ENCODE measurements around the gene IPPK. TPM values are rescaled to one million over a fixed set of nuclear protein-coding genes. Genes with fewer than 3 reads are reported as not detected.
A peak's percentile ranks its signal among the peaks of the same experiment; 100 is the strongest.
"Not testable (repeated sequence)": the region's sequence is repeated elsewhere in the genome, so short reads cannot be mapped to it uniquely, and the experiment has no call there.

IPPK gene
- total RNA-seq, 4 donors from 2014 or later: 10.0 to 26.2 (median 12.5) TPM

DNA sequence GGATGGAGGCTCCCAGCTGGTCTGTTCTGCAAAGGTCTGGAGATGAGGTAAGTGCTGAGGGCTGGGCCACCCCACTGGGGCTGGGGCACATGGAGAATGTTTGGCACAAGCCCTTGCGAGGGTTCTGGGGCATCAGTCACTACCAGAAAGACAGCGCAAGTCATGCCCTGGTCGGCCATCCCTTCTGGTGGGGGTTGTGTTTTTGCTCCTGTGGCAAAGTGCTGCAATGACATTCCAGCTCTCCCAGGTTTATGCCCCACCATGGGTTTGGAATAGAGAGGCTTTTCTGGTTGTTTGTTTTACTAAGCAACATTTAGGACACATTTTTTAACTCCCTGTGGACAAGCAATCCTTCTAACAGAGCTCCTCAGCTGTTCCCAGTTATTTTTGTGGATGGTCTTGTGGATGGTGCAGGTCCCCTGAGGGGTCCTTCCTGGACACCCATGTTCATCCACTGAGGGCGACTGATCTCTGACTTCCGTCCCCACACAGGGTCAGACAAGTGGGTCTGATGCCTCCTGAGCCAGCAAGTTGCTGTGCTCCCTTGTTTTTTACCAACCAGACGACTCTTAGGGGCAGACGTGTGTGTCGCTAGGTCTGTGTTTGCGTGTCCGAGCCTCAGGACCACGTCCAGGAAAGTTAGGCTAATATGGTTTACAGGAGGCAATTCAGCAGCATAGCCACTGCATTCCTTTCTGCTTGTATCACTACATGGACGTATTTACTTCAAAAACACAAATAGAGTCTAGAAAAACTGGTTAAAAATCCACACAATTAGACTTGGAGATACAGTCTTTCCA, 69.3 kb downstream of the IPPK start:
- ATAC-seq (ENCODE audit: low FRiP score): peak; percentile 46
- no peak for DNase-seq (ENCODE audit: low spot score)
- TF ChIP-seq, protein P1, sequence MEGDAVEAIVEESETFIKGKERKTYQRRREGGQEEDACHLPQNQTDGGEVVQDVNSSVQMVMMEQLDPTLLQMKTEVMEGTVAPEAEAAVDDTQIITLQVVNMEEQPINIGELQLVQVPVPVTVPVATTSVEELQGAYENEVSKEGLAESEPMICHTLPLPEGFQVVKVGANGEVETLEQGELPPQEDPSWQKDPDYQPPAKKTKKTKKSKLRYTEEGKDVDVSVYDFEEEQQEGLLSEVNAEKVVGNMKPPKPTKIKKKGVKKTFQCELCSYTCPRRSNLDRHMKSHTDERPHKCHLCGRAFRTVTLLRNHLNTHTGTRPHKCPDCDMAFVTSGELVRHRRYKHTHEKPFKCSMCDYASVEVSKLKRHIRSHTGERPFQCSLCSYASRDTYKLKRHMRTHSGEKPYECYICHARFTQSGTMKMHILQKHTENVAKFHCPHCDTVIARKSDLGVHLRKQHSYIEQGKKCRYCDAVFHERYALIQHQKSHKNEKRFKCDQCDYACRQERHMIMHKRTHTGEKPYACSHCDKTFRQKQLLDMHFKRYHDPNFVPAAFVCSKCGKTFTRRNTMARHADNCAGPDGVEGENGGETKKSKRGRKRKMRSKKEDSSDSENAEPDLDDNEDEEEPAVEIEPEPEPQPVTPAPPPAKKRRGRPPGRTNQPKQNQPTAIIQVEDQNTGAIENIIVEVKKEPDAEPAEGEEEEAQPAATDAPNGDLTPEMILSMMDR (IDR thresholded peaks at IDR 0.05): no peak

DNA sequence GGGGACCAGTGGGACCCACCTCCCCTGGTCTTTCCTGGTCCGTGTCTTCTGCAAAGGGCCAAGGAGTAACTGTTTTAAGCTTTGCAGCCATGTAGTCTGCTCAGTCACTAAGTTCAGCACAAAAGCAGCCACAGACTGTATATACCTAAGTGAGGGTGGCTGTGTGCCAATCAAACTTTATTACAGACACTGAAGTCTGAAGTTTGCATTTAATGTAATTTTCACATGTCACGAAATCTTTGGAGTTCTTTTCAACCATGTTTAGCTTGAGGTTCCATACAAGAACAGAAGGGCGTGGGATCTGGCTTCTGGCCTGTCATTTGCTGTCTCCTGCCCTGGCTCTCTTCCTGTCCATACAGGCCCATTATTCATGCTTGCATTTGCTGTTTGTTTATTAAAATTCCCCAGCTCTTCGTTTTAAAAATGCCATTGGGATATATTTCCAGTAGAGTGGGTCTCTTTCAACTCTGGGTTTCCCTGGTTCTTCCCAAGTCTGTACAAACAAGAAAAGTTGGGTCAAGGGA, 69.9 kb downstream of the IPPK start:
- DNase-seq (ENCODE audit: low spot score) (no peak), ATAC-seq (ENCODE audit: low FRiP score) (no peak)
- TF ChIP-seq, protein P1 (IDR thresholded peaks at IDR 0.05): no peak

DNA sequence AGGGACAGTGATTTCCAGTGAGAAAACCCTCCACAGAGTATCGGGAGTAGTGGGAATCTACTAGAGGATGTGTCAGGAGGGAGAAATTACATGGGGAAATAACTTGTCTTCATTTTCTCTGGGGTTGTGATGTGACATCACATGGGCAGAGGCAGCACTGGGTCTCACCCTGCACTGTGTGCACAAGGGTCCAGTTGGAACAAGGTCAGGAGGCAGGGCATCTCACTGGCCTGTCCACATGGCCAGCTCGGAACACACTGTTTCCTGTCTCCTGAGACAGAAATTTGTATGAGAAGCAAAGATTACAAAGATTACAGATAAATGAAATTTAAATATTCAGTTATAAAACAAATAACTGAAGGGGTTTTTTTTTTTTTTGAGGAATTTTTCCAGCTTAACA, 71.5 kb downstream of the IPPK start:
- DNase-seq (ENCODE audit: low spot score) (no peak), ATAC-seq (ENCODE audit: low FRiP score) (no peak)
- TF ChIP-seq, protein P1 (IDR thresholded peaks at IDR 0.05): no peak

DNA sequence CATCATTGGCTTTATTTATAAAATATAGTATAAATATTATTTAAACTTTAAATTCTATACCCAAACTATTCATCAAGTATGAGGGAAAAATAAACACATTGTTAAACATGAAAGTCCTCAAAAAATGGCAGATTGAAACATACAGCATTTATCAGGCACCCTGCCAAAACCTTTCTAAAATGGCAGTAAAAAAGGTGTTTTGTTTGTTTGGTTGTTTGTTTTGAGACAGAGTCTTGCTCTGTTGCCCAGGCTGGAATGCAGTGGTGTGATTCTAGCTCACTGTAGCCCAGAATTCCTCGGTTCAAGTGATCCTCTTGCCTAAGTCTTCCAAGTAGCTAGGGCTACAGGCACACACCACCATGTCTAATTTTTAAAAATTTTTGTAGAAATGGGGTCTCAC, 74.0 kb downstream of the IPPK start:
- TF ChIP-seq, protein P1 (IDR thresholded peaks at IDR 0.05): no peak
- no peak for DNase-seq (ENCODE audit: low spot score)
- no peak for ATAC-seq (ENCODE audit: low FRiP score)

DNA sequence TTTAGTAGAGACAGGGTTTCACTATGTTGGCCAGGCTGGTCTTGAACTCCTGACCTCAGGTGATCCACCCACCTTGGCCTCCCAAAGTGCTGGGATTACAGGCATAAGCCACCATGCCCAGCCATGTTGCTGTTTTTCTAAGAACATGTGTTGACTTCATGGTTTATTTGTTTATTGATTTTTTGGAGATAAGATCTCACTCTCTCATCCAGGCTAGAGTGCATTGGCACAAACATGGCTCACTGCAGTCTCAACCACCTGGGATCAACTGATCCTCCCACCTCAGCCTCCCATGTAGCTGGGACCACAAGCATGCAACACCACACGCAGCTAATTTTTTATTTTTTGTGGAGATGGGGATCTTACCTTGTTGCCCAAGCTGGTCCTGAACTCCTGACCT, 74.9 kb downstream of the IPPK start:
- not testable (repeated sequence) for DNase-seq (ENCODE audit: low spot score); ATAC-seq (ENCODE audit: low FRiP score)

DNA sequence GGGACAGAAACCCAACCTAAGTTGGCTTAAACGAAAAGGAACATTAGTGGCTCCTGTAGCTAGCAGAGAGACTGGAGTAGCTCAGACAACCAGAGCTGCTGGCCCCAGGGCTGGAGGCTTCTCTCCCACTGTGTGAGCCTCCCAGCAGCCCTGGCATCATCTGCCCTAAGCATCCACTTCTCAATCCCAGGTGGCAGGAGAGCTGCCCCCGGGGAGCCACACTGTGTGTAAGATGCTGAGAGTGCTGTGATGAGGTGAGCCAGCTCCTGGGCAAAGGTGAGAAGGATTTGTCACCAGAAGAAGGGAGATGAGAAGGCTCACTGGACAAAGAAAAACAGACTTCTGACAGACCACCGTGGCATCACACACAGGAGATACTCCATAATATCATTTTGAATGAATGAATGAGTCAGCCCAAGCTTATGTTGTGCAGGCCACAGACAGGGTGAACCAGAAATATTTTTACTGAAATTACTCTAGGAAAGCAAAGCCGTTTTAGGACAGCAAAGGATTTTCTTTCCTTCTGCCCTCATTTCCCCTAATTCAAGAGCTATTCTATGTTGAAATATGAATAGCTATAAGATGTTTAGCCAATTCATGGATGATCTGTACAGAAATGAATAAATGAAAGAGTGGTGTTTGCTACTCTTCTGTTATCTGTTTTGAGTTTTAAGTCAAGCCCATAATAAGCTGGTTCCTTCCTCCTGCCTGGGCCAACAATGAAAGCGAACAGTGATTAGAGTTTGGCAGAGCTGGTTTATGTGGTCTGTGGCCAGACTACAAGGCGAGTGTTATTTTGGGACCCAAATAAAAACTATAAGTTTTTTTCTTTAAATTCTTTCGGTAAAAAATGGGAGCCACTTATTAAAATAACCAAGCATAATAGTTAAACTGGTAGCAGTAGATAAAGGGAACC, 76.7 kb downstream of the IPPK start:
- ATAC-seq (ENCODE audit: low FRiP score): no peak
- TF ChIP-seq, protein P1 (IDR thresholded peaks at IDR 0.05): no peak
- no peak for DNase-seq (ENCODE audit: low spot score)

DNA sequence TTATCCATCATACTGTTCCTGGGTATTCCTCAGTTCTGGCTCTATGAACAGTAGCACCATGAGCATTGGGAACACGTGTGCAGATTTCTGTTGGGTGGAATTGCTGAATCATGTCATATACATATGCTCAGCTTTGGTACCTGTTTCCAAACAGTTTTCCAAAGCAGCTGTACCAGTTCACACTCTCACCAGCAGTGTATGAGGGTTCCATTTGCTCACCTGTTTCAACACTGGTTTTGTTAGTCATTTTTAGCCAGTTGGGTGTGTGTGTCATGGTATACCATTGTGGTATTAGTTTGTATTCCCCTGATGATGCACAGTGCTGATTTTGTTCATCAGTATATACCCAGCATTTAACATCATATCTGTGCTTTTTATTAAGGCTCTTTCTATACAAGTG, 77.4 kb downstream of the IPPK start:
- no peak for ATAC-seq (ENCODE audit: low FRiP score)
- TF ChIP-seq, protein P1 (IDR thresholded peaks at IDR 0.05): no peak
- DNase-seq (ENCODE audit: low spot score): no peak
